ENCODE results near the gene KDM1A.
A peak's percentile ranks its signal among the peaks of the same experiment; 100 is the strongest.
"Not testable (repeated sequence)": the region's sequence is repeated elsewhere in the genome, so short reads cannot be mapped to it uniquely, and the experiment has no call there.

The KDM1A gene

DNA sequence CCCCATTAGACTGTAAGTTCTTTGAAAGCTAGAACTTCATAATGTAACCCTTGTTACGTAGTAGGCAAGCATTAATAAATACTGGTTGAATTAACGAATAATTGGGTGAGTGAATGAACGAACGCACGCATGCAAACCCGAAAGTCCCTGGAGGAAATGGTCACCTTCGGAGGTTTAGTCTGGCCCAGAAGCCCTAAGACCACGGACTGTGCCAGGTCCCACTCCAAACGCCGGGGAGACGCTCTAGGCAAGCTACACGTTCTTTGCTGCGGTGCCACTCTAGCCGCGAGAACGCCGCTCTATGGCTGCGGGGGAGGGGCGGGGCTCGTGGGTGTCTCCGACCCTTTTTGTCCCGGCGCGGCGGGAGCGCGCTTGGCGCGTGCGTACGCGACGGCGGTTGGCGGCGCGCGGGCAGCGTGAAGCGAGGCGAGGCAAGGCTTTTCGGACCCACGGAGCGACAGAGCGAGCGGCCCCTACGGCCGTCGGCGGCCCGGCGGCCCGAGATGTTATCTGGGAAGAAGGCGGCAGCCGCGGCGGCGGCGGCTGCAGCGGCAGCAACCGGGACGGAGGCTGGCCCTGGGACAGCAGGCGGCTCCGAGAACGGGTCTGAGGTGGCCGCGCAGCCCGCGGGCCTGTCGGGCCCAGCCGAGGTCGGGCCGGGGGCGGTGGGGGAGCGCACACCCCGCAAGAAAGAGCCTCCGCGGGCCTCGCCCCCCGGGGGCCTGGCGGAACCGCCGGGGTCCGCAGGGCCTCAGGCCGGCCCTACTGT, at the start of gene KDM1A:
Gene KDM1A, plus strand, starts transcription at position 375 of the 769 bp plus-strand sequence. Its CDS starts 129 bp downstream, at position 504.
- Histone ChIP-seq H3K36me3 (ENCODE audit: control insufficient read depth, insufficient read depth, low read length, severe bottlenecking) (no peaks in the 10 kb centered on the region), H3K4me3 (ENCODE audit: low read length) (peak within 1 kb of the TSS; percentile 100), H3K9me3 (ENCODE audit: control insufficient read depth, low read length) (peaks cover 3% of the 10 kb centered on the region), H3K4me1 (ENCODE audit: control insufficient read depth, insufficient read depth, low read length) (peaks cover 5% of the 10 kb centered on the region), H3K9ac (ENCODE audit: low read length) (peak within 1 kb of the TSS; percentile 97), H3K27me3 (replicated peaks; ENCODE audit: control insufficient read depth, insufficient read depth, low read length) (no peaks in the 10 kb centered on the region)
- DNase-seq (ENCODE audit: low read depth), result peak; percentile 99

DNA sequence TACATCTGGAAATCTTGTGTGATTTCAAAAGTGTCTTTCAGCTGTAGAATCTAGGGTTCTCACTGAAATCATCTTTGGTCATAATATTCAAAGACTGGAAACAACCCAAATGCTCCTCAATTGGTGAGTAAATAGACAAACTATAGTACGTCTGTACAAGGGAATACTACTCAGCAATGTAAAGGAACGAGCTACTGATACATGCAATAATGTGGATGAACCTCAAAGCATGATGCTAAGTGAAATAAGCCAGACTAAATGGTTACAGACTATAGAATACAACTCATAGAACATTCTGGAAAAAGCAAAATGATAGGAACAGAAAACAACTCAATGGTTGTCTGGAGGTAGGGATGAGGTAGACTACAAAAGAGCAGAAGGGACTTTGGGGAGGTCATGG, 49.2 kb upstream of the KDM1A start:
- Histone ChIP-seq H3K4me3 (ENCODE audit: low read length) (no peak overlapping the region), H3K9ac (ENCODE audit: low read length) (no peak overlapping the region), H3K36me3 (ENCODE audit: control insufficient read depth, insufficient read depth, low read length, severe bottlenecking) (no peaks in the 10 kb centered on the region), H3K4me1 (ENCODE audit: control insufficient read depth, insufficient read depth, low read length) (peaks cover 14% of the 10 kb centered on the region), H3K27me3 (replicated peaks; ENCODE audit: control insufficient read depth, insufficient read depth, low read length) (peaks cover 55% of the 10 kb centered on the region), H3K9me3 (ENCODE audit: control insufficient read depth, low read length) (peaks cover 10% of the 10 kb centered on the region)
- DNase-seq (ENCODE audit: low read depth), result no peak

DNA sequence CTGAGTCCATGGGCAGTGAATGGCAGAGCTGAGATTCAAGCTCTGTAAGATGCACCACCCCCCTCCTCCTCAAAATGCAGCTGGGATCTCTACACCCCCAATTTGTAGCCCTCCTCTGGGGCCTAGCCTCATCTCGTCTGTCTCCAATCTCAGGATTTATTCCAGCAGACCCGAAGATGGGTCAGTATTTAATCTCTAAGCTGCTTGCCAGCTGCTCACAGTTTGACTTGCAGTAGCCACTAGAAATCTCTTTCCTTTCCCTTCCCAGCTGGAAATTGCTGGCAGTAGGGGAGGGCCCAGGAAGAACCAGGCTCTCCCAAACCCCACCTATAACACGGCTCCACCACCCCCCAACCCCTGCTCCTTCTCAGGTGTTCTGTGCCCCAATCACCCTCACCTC, 48.1 kb upstream of the KDM1A start:
- DNase-seq (ENCODE audit: low read depth), result no peak
- Histone ChIP-seq H3K36me3 (ENCODE audit: control insufficient read depth, insufficient read depth, low read length, severe bottlenecking) (no peaks in the 10 kb centered on the region), H3K9ac (ENCODE audit: low read length) (no peak overlapping the region), H3K4me1 (ENCODE audit: control insufficient read depth, insufficient read depth, low read length) (peaks cover 20% of the 10 kb centered on the region), H3K27me3 (replicated peaks; ENCODE audit: control insufficient read depth, insufficient read depth, low read length) (peaks cover 48% of the 10 kb centered on the region), H3K4me3 (ENCODE audit: low read length) (no peak overlapping the region), H3K9me3 (ENCODE audit: control insufficient read depth, low read length) (peaks cover 6% of the 10 kb centered on the region)

DNA sequence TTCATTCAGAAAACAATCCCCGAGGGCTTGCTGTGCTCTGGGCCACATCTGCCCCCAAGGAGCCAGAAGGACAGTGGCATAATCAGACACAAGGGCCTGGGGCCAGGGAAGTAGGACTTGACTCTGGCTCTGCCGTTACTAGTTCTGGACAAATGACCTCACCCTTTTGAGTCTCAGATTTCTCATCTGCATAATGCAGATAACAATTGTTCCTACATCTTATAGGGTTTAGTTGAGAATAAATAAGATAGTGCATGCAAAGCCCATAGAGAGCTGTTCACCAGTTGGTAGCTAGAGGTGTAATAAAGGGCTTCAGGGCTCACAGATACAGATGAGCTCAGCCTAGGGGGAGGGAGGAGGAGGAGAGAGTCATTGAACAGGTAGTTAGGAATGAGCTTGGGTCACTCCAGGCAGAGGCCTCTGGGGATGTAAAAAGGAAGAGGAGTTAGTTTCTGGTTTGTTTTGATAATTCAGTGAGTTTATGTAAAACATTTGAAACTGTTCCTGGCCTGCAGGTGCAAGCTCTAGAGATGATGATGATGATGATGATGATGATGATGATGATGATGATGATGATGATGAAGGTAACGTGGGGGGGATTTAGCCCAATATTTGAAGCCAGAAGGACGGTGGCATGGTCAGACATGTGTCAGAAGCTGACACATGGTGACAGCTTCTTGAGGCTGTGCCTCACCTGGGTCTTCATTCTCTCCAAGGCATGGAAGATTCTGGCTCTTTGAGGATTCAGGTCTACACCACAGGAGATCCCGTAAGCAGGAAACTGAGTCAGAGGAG, 47.5 kb upstream of the KDM1A start:
- Histone ChIP-seq H3K4me1 (ENCODE audit: control insufficient read depth, insufficient read depth, low read length) (peaks cover 22% of the 10 kb centered on the region), H3K9ac (ENCODE audit: low read length) (no peak overlapping the region), H3K27me3 (replicated peaks; ENCODE audit: control insufficient read depth, insufficient read depth, low read length) (peaks cover 44% of the 10 kb centered on the region), H3K9me3 (ENCODE audit: control insufficient read depth, low read length) (no peaks in the 10 kb centered on the region), H3K36me3 (ENCODE audit: control insufficient read depth, insufficient read depth, low read length, severe bottlenecking) (no peaks in the 10 kb centered on the region), H3K4me3 (ENCODE audit: low read length) (no peak overlapping the region)
- DNase-seq (ENCODE audit: low read depth), result peak; percentile 37

DNA sequence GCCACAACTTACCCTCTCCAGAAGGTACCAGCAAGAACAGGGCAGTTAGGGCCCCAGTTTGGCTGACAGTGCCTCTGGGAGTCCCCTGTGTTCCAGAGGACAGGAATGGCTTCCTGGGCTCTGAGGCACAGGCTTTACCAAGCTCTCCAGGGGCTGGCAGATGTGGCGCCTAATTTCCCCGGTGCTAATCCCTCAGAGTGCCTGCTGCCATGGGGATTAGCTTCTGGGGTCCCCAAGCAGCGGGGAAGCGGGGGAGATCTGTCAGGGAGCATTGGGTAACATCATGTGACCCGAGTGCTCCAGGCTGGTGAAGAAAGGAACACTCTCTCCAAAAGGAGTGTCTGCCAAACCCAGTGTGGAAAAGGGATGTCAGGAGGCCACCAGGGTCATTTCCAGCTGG, 46.5 kb upstream of the KDM1A start, which contains the start of gene LACTBL1:
Gene LACTBL1, minus strand, starts transcription at position 107 of the 400 bp plus-strand sequence. CDS start 550 bp downstream, outside the sequence.
- Histone ChIP-seq H3K9ac (ENCODE audit: low read length) (no peak within 1 kb of the TSS), H3K9me3 (ENCODE audit: control insufficient read depth, low read length) (no peaks in the 10 kb centered on the region), H3K4me1 (ENCODE audit: control insufficient read depth, insufficient read depth, low read length) (peaks cover 22% of the 10 kb centered on the region), H3K27me3 (replicated peaks; ENCODE audit: control insufficient read depth, insufficient read depth, low read length) (peaks cover 42% of the 10 kb centered on the region), H3K4me3 (ENCODE audit: low read length) (no peak within 1 kb of the TSS), H3K36me3 (ENCODE audit: control insufficient read depth, insufficient read depth, low read length, severe bottlenecking) (no peaks in the 10 kb centered on the region)
- DNase-seq (ENCODE audit: low read depth), result no peak

DNA sequence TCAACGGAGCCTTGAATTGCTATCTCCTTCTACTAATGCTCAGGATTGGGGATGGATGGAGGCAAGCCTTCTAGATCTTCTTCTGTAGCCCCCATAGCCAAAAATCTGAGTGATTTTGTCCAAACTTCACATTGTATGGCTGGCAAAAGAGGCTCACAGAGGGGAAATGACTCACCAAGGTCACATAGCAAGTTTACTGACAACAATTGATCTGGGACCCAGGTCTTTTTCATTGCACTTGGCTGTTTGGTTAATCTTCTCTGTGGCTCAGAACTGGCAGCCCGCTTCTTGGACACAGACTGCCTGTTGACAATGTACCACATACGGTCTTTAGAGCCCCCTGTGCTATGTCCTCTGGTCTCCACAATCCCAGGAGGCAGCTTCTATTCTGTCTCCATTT, 43.6 kb upstream of the KDM1A start:
- Histone ChIP-seq H3K4me3 (ENCODE audit: low read length) (no peak overlapping the region), H3K9me3 (ENCODE audit: control insufficient read depth, low read length) (no peaks in the 10 kb centered on the region), H3K36me3 (ENCODE audit: control insufficient read depth, insufficient read depth, low read length, severe bottlenecking) (no peaks in the 10 kb centered on the region), H3K4me1 (ENCODE audit: control insufficient read depth, insufficient read depth, low read length) (peaks cover 13% of the 10 kb centered on the region), H3K27me3 (replicated peaks; ENCODE audit: control insufficient read depth, insufficient read depth, low read length) (peaks cover 21% of the 10 kb centered on the region), H3K9ac (ENCODE audit: low read length) (peak overlapping the region; percentile 62)
- DNase-seq (ENCODE audit: low read depth), result no peak

DNA sequence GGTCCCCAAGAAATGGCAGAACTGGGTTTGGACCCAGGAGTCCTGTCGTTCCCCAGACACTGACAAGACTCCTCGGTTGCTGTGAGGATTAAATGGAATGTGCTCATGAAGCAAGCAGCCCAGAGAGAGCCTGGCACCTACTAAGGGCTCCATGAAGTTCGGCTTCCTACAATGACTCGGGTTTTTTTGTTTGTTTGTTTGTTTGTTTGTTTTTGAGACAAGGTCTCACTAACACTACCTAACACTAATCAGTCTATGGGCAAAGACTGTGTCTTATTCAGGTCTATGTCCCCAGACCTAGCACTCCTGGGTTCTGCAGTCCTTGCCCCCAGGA, 43.2 kb upstream of the KDM1A start:
- H3K9ac ChIP-seq (ENCODE audit: low read length), result peak overlapping the region; percentile 62
- peaks cover 17% of the 10 kb centered on the region for H3K27me3 ChIP-seq (replicated peaks; ENCODE audit: control insufficient read depth, insufficient read depth, low read length)
- peaks cover 13% of the 10 kb centered on the region for H3K4me1 ChIP-seq (ENCODE audit: control insufficient read depth, insufficient read depth, low read length)
- no peak overlapping the region for H3K4me3 ChIP-seq (ENCODE audit: low read length)
- H3K9me3 ChIP-seq (ENCODE audit: control insufficient read depth, low read length), result no peaks in the 10 kb centered on the region
- H3K36me3 ChIP-seq (ENCODE audit: control insufficient read depth, insufficient read depth, low read length, severe bottlenecking), result no peaks in the 10 kb centered on the region
- DNase-seq (ENCODE audit: low read depth), result no peak

DNA sequence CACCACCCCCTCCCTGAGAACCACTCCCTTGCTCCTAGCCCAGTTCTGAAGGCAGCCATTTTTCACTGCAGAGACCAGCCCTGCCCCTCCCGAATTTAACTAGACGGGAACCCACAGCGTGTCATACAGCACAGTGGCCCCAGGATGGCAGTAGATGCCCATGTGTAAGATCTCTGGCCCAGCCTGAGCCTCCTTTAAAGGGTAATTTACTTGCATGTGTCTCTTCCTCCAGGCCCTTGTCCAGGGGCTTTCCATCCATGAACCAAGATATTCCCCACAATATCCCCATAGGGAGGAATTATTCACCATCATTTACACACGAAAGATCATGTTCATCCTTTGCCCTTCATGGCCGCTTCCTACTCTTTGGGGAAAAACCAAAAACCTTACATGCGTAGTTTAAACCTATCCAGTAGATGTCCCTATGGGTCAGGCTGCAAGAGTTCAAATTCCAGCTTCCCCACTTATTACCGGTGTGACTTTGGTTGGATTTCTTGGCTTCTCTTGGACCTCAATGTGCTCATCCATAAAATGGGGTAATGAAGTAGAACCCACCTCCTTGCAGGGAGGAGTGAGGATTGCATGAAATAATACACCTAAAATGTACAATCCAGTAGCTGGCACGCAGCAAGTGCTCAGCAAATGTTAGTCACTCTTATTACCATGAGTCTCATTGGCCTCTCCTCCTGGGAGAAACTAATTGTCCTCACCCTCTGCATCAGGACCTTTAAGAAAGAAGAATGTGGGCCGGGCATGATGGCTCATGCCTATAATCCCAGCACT, 42.6 kb upstream of the KDM1A start:
- peak; percentile 90 for DNase-seq (ENCODE audit: low read depth)
- H3K36me3 ChIP-seq (ENCODE audit: control insufficient read depth, insufficient read depth, low read length, severe bottlenecking), result no peaks in the 10 kb centered on the region
- H3K27me3 ChIP-seq (replicated peaks; ENCODE audit: control insufficient read depth, insufficient read depth, low read length), result peaks cover 11% of the 10 kb centered on the region
- H3K4me1 ChIP-seq (ENCODE audit: control insufficient read depth, insufficient read depth, low read length), result peaks cover 13% of the 10 kb centered on the region
- H3K9me3 ChIP-seq (ENCODE audit: control insufficient read depth, low read length), result no peaks in the 10 kb centered on the region
- peak overlapping the region; percentile 62 for H3K9ac ChIP-seq (ENCODE audit: low read length)
- H3K4me3 ChIP-seq (ENCODE audit: low read length), result no peak overlapping the region

DNA sequence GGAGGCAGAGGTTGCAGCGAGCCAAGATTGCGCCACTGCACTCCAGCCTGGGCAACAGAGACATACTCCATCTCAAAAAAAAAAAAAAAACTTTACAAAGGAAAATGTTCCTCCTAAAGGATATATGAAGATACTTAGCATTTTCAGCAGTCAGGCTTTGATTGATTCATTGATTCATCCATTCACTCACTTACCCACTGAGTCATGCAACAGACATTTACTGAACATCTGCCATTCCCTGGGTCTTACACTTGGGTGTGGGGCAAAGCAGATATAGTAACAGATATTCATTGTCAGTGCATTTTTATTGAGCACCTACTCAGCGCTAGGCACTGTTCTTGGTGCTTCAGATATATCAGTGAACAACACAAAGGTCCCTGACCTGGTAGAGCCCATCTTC, 41.0 kb upstream of the KDM1A start:
- no peak for DNase-seq (ENCODE audit: low read depth)
- Histone ChIP-seq H3K4me1 (ENCODE audit: control insufficient read depth, insufficient read depth, low read length) (peaks cover 8% of the 10 kb centered on the region), H3K9me3 (ENCODE audit: control insufficient read depth, low read length) (no peaks in the 10 kb centered on the region), H3K4me3 (ENCODE audit: low read length) (no peak overlapping the region), H3K27me3 (replicated peaks; ENCODE audit: control insufficient read depth, insufficient read depth, low read length) (peaks cover 2% of the 10 kb centered on the region), H3K9ac (ENCODE audit: low read length) (no peak overlapping the region), H3K36me3 (ENCODE audit: control insufficient read depth, insufficient read depth, low read length, severe bottlenecking) (no peaks in the 10 kb centered on the region)

DNA sequence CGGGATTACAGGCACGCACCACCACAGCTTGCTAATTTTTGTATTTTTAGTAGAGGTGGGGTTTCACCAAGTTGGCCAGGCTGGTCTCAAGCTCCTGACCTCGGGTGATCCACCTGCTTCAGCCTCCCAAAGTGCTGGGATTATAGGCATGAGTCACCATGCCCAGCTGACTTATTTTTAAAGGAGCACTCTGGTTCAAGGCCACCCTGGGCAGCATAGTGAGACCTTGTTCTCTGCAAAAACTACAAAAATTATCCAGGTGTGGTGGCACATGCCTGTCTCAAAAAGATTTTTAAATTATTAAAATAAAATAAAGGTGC, 38.8 kb upstream of the KDM1A start:
- H3K9me3 ChIP-seq (ENCODE audit: control insufficient read depth, low read length); H3K36me3 ChIP-seq (ENCODE audit: control insufficient read depth, insufficient read depth, low read length, severe bottlenecking); H3K4me3 ChIP-seq (ENCODE audit: low read length): not testable (repeated sequence)

DNA sequence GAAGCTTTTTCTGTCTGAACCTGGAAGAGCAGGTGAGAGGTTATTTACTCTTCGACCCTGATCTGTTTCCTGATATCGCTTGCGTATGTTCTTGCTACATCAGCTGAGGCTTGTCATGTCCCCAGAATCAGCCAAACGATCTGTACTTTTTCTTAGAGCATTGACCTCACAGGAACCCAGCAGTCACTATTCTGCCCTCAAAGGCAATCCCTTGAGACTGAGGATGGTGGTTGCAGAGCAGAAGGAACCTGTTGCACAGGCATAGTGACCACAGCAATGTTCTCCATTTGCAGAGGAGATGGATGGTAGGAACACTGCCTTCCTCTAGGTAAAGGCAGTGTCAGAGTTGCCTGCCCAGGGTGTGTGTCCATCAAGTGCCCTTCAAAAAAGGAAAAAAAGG, 35.3 kb upstream of the KDM1A start:
- no peak for DNase-seq (ENCODE audit: low read depth)
- H3K36me3 ChIP-seq (ENCODE audit: control insufficient read depth, insufficient read depth, low read length, severe bottlenecking), result no peaks in the 10 kb centered on the region
- H3K4me1 ChIP-seq (ENCODE audit: control insufficient read depth, insufficient read depth, low read length), result no peaks in the 10 kb centered on the region
- no peak overlapping the region for H3K4me3 ChIP-seq (ENCODE audit: low read length)
- no peak overlapping the region for H3K9ac ChIP-seq (ENCODE audit: low read length)
- H3K9me3 ChIP-seq (ENCODE audit: control insufficient read depth, low read length), result peaks cover 4% of the 10 kb centered on the region
- H3K27me3 ChIP-seq (replicated peaks; ENCODE audit: control insufficient read depth, insufficient read depth, low read length), result peaks cover 13% of the 10 kb centered on the region

More for the DNA sequence above, 38.8 kb upstream of the KDM1A start:
- H3K27me3 ChIP-seq (replicated peaks; ENCODE audit: control insufficient read depth, insufficient read depth, low read length); H3K9ac ChIP-seq (ENCODE audit: low read length); H3K4me1 ChIP-seq (ENCODE audit: control insufficient read depth, insufficient read depth, low read length); DNase-seq (ENCODE audit: low read depth): not testable (repeated sequence)
